ENCODE results near the gene IPO11.

The IPO11 gene

GRCh38 chr5:62536783-62537182 is 124.2 kb downstream of the IPO11 start:
- Histone ChIP-seq H3K9ac (ENCODE audit: low read length) (no peak overlapping the region), H3K36me3 (ENCODE audit: insufficient read depth, low read length) (peaks cover 15% of the 10 kb centered on the region; the same call in 1 of the 2 replicates), H4K20me1 (ENCODE audit: insufficient read depth, low read length) (no peaks in the 10 kb centered on the region; the same call in 1 of the 2 replicates), H3K4me2 (ENCODE audit: low read length) (no peak overlapping the region), H3K9me2 (ENCODE audit: low read depth, low read length) (no peaks in the 10 kb centered on the region), H3K4me3 (ENCODE audit: low read depth, low read length, poor library complexity, severe bottlenecking) (no peak overlapping the region), H3K27me3 (ENCODE audit: insufficient read depth, low read length) (no peaks in the 10 kb centered on the region), H3K9me3 (ENCODE audit: low read length) (no peaks in the 10 kb centered on the region), H3K79me2 (ENCODE audit: insufficient read depth, low read length) (no peaks in the 10 kb centered on the region), H3K27ac (ENCODE audit: low read depth, low read length, poor library complexity, severe bottlenecking) (no peak overlapping the region), H2AFZ (ENCODE audit: low read length) (no peak overlapping the region), H3F3A (ENCODE audit: insufficient read depth, low read length) (no peaks in the 10 kb centered on the region), H3K4me1 (ENCODE audit: insufficient read depth, low read length, severe bottlenecking) (no peaks in the 10 kb centered on the region)
- no peak for TF ChIP-seq CTCF (IDR thresholded peaks at IDR 0.05; ENCODE audit: low read length)
- no peak for TF ChIP-seq EZH2 (IDR thresholded peaks at IDR 0.05; ENCODE audit: borderline replicate concordance, low read length)

- Histone ChIP-seq H3F3A (ENCODE audit: insufficient read depth, low read length) (no peaks in the 10 kb centered on the region), H3K9me2 (ENCODE audit: low read depth, low read length) (no peaks in the 10 kb centered on the region), H4K20me1 (ENCODE audit: insufficient read depth, low read length) (no peaks in the 10 kb centered on the region; the same call in 1 of the 2 replicates), H3K4me1 (ENCODE audit: insufficient read depth, low read length, severe bottlenecking) (no peaks in the 10 kb centered on the region), H3K27me3 (ENCODE audit: insufficient read depth, low read length) (no peaks in the 10 kb centered on the region), H3K4me3 (ENCODE audit: low read depth, low read length, poor library complexity, severe bottlenecking) (no peak overlapping the region), H3K4me2 (ENCODE audit: low read length) (no peak overlapping the region), H3K27ac (ENCODE audit: low read depth, low read length, poor library complexity, severe bottlenecking) (no peak overlapping the region), H3K9ac (ENCODE audit: low read length) (no peak overlapping the region), H3K36me3 (ENCODE audit: insufficient read depth, low read length) (peaks cover 20% of the 10 kb centered on the region; the same call in 1 of the 2 replicates), H3K79me2 (ENCODE audit: insufficient read depth, low read length) (no peaks in the 10 kb centered on the region), H3K9me3 (ENCODE audit: low read length) (no peaks in the 10 kb centered on the region), H2AFZ (ENCODE audit: low read length) (no peak overlapping the region)
- no peak for TF ChIP-seq CTCF (IDR thresholded peaks at IDR 0.05; ENCODE audit: low read length)
- TF ChIP-seq EZH2 (IDR thresholded peaks at IDR 0.05; ENCODE audit: borderline replicate concordance, low read length): no peak
These were observed 125.7 kb downstream of the IPO11 start for GRCh38 chr5:62538017-62538942.

- H3K36me3 ChIP-seq (ENCODE audit: insufficient read depth, low read length): peaks cover 20% of the 10 kb centered on the region
- H2AFZ ChIP-seq (ENCODE audit: low read length): no peak overlapping the region
- H3K9ac ChIP-seq (ENCODE audit: low read length): no peak overlapping the region
- no peaks in the 10 kb centered on the region for H3K9me3 ChIP-seq (ENCODE audit: low read length)
- no peak overlapping the region for H3K27ac ChIP-seq (ENCODE audit: low read depth, low read length, poor library complexity, severe bottlenecking)
- H3K4me1 ChIP-seq (ENCODE audit: insufficient read depth, low read length, severe bottlenecking): no peaks in the 10 kb centered on the region
- no peaks in the 10 kb centered on the region for H3K9me2 ChIP-seq (ENCODE audit: low read depth, low read length)
- H3K27me3 ChIP-seq (ENCODE audit: insufficient read depth, low read length): no peaks in the 10 kb centered on the region
- no peaks in the 10 kb centered on the region for H3K79me2 ChIP-seq (ENCODE audit: insufficient read depth, low read length)
- no peak overlapping the region for H3K4me3 ChIP-seq (ENCODE audit: low read depth, low read length, poor library complexity, severe bottlenecking)
- no peak overlapping the region for H3K4me2 ChIP-seq (ENCODE audit: low read length)
- no peaks in the 10 kb centered on the region for H3F3A ChIP-seq (ENCODE audit: insufficient read depth, low read length)
- TF ChIP-seq EZH2 (IDR thresholded peaks at IDR 0.05; ENCODE audit: borderline replicate concordance, low read length): no peak
- no peak for TF ChIP-seq CTCF (IDR thresholded peaks at IDR 0.05; ENCODE audit: low read length)
- H4K20me1 ChIP-seq (ENCODE audit: insufficient read depth, low read length): no peaks in the 10 kb centered on the region
These were observed 130.2 kb downstream of the IPO11 start for GRCh38 chr5:62542720-62543119.

All from OCI-LY1 (cell line).